SK-N-SH (cell line): ENCODE data around the gene IP6K2. TPM values are rescaled to one million over a fixed set of nuclear protein-coding genes. Genes with fewer than 3 reads are reported as not detected.

ENCODE experiments used
- CTCF ChIA-PET: fragments of 300-600, 350-600 bp; formaldehyde crosslinking; extraction: SDS; loops from one replicate; lab custom pipeline; 2021; lab: Yijun Ruan, JAX
- POLR2A ChIA-PET: fragments of 350-600 bp; sonication (Branson Sonifier 250); formaldehyde crosslinking; extraction: SDS; loops from one replicate; lab custom pipeline; 2020; ENCODE audit warnings: antibody characterized with exemption, inconsistent platforms; lab: Yijun Ruan, JAX
- DNase-seq: peaks from one replicate; pipeline ENCODE4 v3.0.0; 2012
- H2AFZ ChIP-seq: fragments of 200-600 bp; sonication (generic); 2 replicates; pipeline ENCODE4 v1.8.1; 2016; ENCODE audit warnings: antibody characterized with exemption, mild to moderate bottlenecking, low read depth
- H3F3A ChIP-seq: fragments of 200-600 bp; sonication (generic); replicated peaks from 2 replicates; pipeline ENCODE3; 2016; ENCODE audit warnings: antibody characterized with exemption, mild to moderate bottlenecking; ENCODE audit not compliant: insufficient read depth
- H3K27ac ChIP-seq, 2 experiments: fragments of 200-500 bp in 1 of 2; fragments of 200-600 bp in 1 of 2; sonication (Bioruptor generic) in 1 of 2; sonication (generic), shearing (Covaris generic) in 1 of 2; 2 replicates each; pipeline versions ENCODE4 v1.5.1 to v1.6.1; 2014 to 2016; ENCODE audit warnings: low read depth in 2 of 2, inconsistent platforms in 1 of 2, low read length in 1 of 2, mild to moderate bottlenecking in 1 of 2, mixed read lengths in 1 of 2
- H3K27me3 ChIP-seq: fragments of 200-600 bp; sonication (generic), shearing (Covaris generic); 2 replicates; pipeline ENCODE4 v1.6.1; 2016; ENCODE audit warnings: mixed run types; ENCODE audit not compliant: insufficient read depth
- H3K36me3 ChIP-seq, 2 experiments: fragments of 200-500 bp in 1 of 2; fragments of 200-600 bp in 1 of 2; sonication (Bioruptor generic) in 1 of 2; sonication (generic) in 1 of 2; replicated peaks in 1 of 2; 2 replicates each; pipeline versions ENCODE3 to v1.5.1; 2014 to 2016; ENCODE audit warnings: low read length in 1 of 2, mild to moderate bottlenecking in 1 of 2; ENCODE audit not compliant: insufficient read depth in 2 of 2, control insufficient read depth in 1 of 2
- H3K4me1 ChIP-seq, 2 experiments: fragments of 200-500 bp in 1 of 2; fragments of 200-600 bp in 1 of 2; sonication (Bioruptor generic) in 1 of 2; sonication (generic), shearing (Covaris generic) in 1 of 2; 2 replicates each; pipeline versions ENCODE4 v1.5.1 to v1.6.1; 2014 to 2016; ENCODE audit warnings: low read depth in 1 of 2, low read length in 1 of 2, mixed run types in 1 of 2; ENCODE audit not compliant: insufficient read depth in 2 of 2, control insufficient read depth in 1 of 2
- H3K4me2 ChIP-seq: fragments of 200-600 bp; sonication (generic), shearing (Covaris generic); 2 replicates; pipeline ENCODE4 v1.6.1; 2017; ENCODE audit warnings: mixed run types
- H3K4me3 ChIP-seq, 2 experiments: fragments of 200-500 bp in 1 of 2; fragments of 200-600 bp in 1 of 2; sonication (Bioruptor generic) in 1 of 2; sonication (generic), shearing (Covaris generic) in 1 of 2; 2 replicates each; pipeline versions ENCODE4 v1.5.1 to v1.8.1; 2014 to 2016; ENCODE audit warnings: low read depth in 2 of 2, inconsistent platforms in 1 of 2, low read length in 1 of 2, mild to moderate bottlenecking in 1 of 2, mixed read lengths in 1 of 2, moderate library complexity in 1 of 2
- H3K79me2 ChIP-seq: fragments of 200-600 bp; sonication (generic); 2 replicates; pipeline ENCODE4 v1.8.1; 2017; ENCODE audit warnings: mild to moderate bottlenecking; ENCODE audit not compliant: insufficient read depth
- H3K9ac ChIP-seq: fragments of 200-600 bp; sonication (generic); 2 replicates; pipeline ENCODE4 v1.6.1; 2017; ENCODE audit warnings: mixed run types
- H3K9me2 ChIP-seq: fragments of 200-600 bp; sonication (generic); 2 replicates; pipeline ENCODE4 v1.6.1; 2017; ENCODE audit warnings: mixed run types
- H3K9me3 ChIP-seq: fragments of 200-600 bp; sonication (generic); 2 replicates; pipeline ENCODE4 v1.6.1; 2017; ENCODE audit warnings: mixed run types, mild to moderate bottlenecking, moderate library complexity
- H4K20me1 ChIP-seq: fragments of 200-600 bp; sonication (generic); 2 replicates; pipeline ENCODE4 v1.6.1; 2017; ENCODE audit warnings: mild to moderate bottlenecking, mixed run types; ENCODE audit not compliant: insufficient read depth
- CTCF ChIP-seq: fragments of 200-600 bp; sonication (generic); IDR thresholded peaks from 2 replicates; pipeline ENCODE4 v1.6.1; 2017; ENCODE audit warnings: antibody characterized with exemption, mild to moderate bottlenecking, moderate library complexity
- JUND ChIP-seq: IDR thresholded peaks from 2 replicates; pipeline ENCODE4 v1.4.0; 2012
- MAX ChIP-seq: IDR thresholded peaks from 2 replicates; pipeline ENCODE4 v1.4.0; 2012; ENCODE audit warnings: low read depth
- MXI1 ChIP-seq: IDR thresholded peaks from 2 replicates; pipeline ENCODE4 v1.6.1; 2012; ENCODE audit warnings: mild to moderate bottlenecking, low read depth, low read length, improper control_type of control experiment
- PBX3 ChIP-seq: IDR thresholded peaks from 2 replicates; pipeline ENCODE4; 2012
- POLR2AphosphoS5 ChIP-seq: IDR thresholded peaks from 2 replicates; pipeline ENCODE4 v1.6.1; 2012; ENCODE audit warnings: low read depth, low read length
- RCOR1 ChIP-seq: fragments of 150-350 bp; IDR thresholded peaks from 2 replicates; pipeline ENCODE4 v1.6.1; 2017; ENCODE audit warnings: antibody characterized with exemption, low read length
- REST ChIP-seq: IDR thresholded peaks from 2 replicates; pipeline ENCODE4 v1.6.1; 2012; ENCODE audit warnings: mild to moderate bottlenecking, low read depth, low read length, moderate library complexity
- RXRA ChIP-seq: IDR thresholded peaks from 2 replicates; pipeline ENCODE4 v1.4.0; 2012; ENCODE audit warnings: low read depth, mild to moderate bottlenecking, borderline replicate concordance
- SIN3A ChIP-seq: IDR thresholded peaks from 2 replicates; pipeline ENCODE4 v1.6.1; 2012; ENCODE audit warnings: low read depth, mild to moderate bottlenecking, low read length, moderate library complexity, borderline replicate concordance
- SMC3 ChIP-seq: IDR thresholded peaks from 2 replicates; pipeline ENCODE4 v1.6.1; 2012; ENCODE audit warnings: low read depth, low read length, improper control_type of control experiment
- TAF1 ChIP-seq: IDR thresholded peaks from 2 replicates; pipeline ENCODE4 v1.6.1; 2012; ENCODE audit warnings: low read depth, mild to moderate bottlenecking, low read length, moderate library complexity, borderline replicate concordance
- TEAD4 ChIP-seq: IDR thresholded peaks from 2 replicates; pipeline ENCODE4 v1.4.0; 2012; ENCODE audit warnings: mild to moderate bottlenecking, borderline replicate concordance; ENCODE audit not compliant: insufficient read depth
- YY1 ChIP-seq: IDR thresholded peaks from 2 replicates; pipeline ENCODE4 v1.4.0; 2012; ENCODE audit warnings: low read depth, mild to moderate bottlenecking
- WGBS: methylation state at CpG from one replicate; pipeline ENCODE4 v1.1.6; 2017; ENCODE audit warnings: low lambda C conversion rate; 5-methylcytosine and 5-hydroxymethylcytosine counted together
- polyA plus RNA-seq, 3 experiments: library from polyadenylated mRNA; depleted of rRNA; stranded (reverse); fragments of >200 nt; gene quantifications; 2 replicates each; pipeline ENCODE4 v1.2.3, GENCODE V29; 2012

Gene IP6K2
- polyA plus RNA-seq, 1 of the 3 experiments (the other 2 are of a cell fraction) = 178 TPM

- Histone ChIP-seq H3K36me3 (peaks cover 23 to 59% of the 10 kb centered on the region in 2 experiments), H3K79me2 (peaks cover 100% of the 10 kb centered on the region), H2AFZ (no peak overlapping the region), H4K20me1 (peaks cover 91% of the 10 kb centered on the region), H3K9me2 (no peaks in the 10 kb centered on the region), H3K9ac (no peak overlapping the region), H3K9me3 (no peaks in the 10 kb centered on the region), H3K27me3 (no peaks in the 10 kb centered on the region), H3K4me1 (peaks cover 8% of the 10 kb centered on the region in 2 experiments; a peak in 3 of 4 replicates), H3K4me2 (no peak overlapping the region), H3K4me3 (no peak overlapping the region), H3K27ac (no peak overlapping the region), H3F3A (peaks cover 18% of the 10 kb centered on the region)
- ChIA-PET POLR2A (no interaction called here), CTCF (interaction anchor here (1.3 to 3.3 kb wide), 2 partner anchors 25 to 28 kb away, joined by 3 to 10 read pairs; no protein-coding TSS in a partner anchor)
- TF ChIP-seq TAF1 = no peak
- no peak for TF ChIP-seq YY1
- no peak for TF ChIP-seq SIN3A
- no peak for TF ChIP-seq RCOR1
- no peak for TF ChIP-seq MAX
- TF ChIP-seq TEAD4 = no peak
- no peak for TF ChIP-seq CTCF
- no peak for TF ChIP-seq MXI1
- no peak for TF ChIP-seq RXRA
- TF ChIP-seq REST = no peak
- TF ChIP-seq PBX3 = no peak
- TF ChIP-seq POLR2AphosphoS5 = no peak
- TF ChIP-seq SMC3 = no peak
- TF ChIP-seq JUND = no peak
- WGBS = 91% methylated on average over 2 of the region's 2 CpGs
- DNase-seq = no peak
Observed at GRCh38 chr3:48711727-48712126, 5.3 kb downstream of the IP6K2 start.
